Head of caudate nucleus (tissue), 42 donors: ENCODE results near the gene MAFF.

Source experiments
- DNase-seq, 42 donors: peaks; one replicate each; pipeline versions ENCODE4 v3.0.0 to v3.0.0-alpha.2; 2020 to 2021; ENCODE audit warnings: mixed read lengths in 7 of 42
- intact Hi-C: fragments of 100-400 bp; cut with DNase I; formaldehyde crosslinking; loops from one replicate; pipeline ENCODE4 v1.15.0; 2022

Gene MAFF

DNA sequence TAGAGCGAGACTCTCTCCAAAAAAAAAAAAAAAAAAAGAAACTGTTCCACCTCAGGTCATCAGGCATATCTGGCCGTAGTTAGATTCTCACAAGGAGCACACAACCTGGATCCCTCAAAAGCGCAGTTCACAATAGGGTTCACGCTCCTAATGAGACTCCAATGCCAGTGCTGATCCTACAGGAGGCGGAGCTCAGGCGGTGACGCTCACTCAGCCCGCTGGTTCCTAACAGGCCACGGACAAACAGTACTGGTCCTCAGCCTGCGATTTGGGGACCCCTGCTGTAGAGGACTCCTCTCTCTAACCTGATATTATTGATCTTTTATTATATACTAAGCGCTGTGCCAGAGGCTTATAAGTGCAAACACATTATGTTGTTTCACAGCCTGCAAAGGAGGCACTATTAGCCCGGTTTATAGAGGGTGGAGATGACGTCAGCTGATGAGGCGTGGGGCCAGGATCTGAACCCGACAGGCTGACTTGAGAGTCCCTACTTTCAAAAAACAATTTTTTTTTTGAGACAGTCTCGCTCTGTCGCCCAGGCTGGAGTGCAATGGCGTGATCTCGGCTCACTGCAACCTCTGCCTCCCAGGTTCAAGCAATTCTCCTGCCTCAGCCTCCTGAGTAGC lies 4.9 kb upstream of the MAFF start:
- intact Hi-C loops: no loop called here
- DNase-seq: peak in 2 of 42 donors; percentile 24 to 30

- intact Hi-C loops: no loop called here
- DNase-seq: no peak
Measured at GRCh38 chr22:38199826-38200559, 1.8 kb upstream of the MAFF start.

DNA sequence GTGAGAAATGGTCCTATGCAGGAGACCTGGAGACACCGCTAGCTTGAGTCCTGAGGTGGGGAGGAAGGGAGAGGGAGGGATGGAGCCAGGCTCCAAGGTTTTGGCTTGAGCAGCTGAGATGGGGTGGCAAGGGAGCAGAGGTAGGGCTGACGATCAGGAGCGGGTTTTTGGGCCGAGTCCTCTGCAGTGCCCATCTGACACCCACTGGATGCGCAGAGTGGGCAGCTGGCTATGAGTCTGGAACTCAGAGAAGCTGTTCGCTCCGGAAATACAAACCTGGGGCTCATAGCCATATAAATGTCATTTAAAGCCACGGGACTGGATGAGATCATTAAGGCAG lies 453 bp upstream of the MAFF start:
- peak in 3 of 42 donors; percentile 25 to 41 (median 29) for DNase-seq
- intact Hi-C loops: no loop called here

DNA sequence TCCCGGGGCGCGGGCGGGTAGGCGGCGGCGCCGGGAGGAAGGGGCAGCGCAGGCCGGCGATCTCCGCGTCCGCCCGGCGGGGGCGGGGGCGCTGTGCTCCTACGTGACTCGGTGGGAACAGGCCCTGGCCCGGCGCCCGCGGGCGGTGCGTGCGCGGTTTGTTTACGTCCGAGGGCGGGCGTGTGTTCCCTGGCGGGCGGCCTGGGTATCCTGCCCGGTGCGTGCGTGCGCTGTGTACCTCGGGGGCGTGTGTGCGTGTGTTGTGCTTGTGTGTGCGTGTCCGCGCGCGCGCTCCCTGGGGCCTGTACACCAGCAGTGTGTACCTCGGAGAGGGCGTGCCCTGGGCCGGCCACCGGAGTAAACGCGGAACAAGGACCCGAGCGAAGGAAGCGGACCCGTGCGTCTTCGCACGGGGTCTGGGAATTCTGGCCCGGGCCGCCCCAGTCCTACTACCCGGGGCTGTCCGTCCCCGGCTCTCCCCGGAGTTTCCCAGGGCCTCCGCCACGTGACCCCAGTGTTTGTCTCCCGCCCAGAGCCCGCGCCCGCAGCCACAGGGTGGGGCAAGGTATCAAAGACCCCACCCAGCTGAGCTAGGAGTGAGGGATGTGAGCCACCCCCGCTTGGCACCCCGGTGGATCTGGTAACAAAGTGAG lies 769 bp downstream of the MAFF start:
- intact Hi-C loops: no loop called here
- DNase-seq: peak in 38 of 42 donors; percentile 10 to 83 (median 54)

GRCh38 chr22:38203090-38203810 lies 1.5 kb downstream of the MAFF start:
- no peak for DNase-seq
- intact Hi-C loops: no loop called here

GRCh38 chr22:38203855-38204514 lies 2.2 kb downstream of the MAFF start:
- intact Hi-C loops: no loop called here
- DNase-seq: no peak

DNA sequence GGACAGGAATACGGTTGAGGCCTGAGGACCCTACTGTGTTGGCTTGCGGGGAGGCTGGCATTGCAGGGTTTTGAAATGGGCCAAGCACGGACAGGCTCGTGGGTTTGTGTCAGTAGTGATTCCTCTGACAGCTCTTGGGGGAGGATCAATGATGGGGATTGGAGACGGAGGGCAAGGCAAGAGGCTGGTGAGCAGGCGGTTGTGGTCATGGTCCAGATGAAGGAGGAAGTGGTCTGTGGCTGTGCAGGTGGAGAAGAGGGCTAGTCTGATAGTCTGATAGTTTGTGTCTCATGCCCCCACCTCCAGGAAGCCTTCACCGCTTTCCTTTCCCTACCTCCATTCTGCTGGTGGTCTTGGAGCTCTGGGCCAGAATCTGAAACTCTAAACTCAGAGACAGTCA lies 3.0 kb downstream of the MAFF start:
- intact Hi-C loops: no loop called here
- DNase-seq: no peak

DNA sequence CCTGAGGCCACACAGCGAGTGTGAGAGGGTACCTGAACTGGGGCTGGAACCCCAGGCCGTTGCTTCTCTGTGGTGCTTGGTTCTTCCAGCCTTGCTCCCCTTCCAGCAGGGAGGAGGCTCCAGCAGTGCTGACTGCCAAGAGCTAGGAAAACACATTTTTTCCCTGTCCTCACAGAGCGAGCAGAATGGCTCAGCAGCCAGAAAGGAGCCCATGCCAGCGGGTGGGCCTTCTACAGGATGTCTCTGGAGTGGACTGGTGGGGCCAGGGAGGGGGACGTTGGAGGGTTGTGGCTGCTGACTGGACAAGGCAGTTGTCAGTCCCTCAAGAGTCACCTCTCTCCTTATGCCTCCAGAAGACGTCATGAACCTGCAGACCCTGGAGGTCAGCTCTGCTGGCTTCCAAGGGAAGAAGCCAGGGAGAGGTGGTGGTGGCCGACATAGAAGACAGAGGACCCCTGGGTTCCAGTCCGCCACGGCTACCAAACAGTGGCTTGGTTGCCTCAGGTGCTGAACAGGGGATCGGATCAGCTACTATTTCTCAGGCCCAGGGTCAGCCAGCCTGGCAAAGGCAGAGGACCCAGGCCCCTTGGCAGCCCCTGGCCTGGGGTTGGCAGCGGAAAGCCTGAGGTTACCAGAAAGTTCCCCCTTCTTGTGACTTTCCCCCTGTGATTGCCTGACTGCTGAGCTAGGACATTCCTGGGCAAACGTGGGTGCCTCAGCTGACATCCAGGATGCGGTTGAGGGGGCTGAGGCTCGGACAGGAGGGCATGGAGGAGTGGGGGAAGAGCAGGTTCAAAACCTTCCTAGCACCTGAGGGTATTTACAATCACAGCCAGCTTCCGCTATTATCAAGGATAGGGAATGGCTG lies 3.7 kb downstream of the MAFF start:
- DNase-seq: peak in 23 of 42 donors; percentile 22 to 79 (median 53)
- intact Hi-C loops: no loop called here

DNA sequence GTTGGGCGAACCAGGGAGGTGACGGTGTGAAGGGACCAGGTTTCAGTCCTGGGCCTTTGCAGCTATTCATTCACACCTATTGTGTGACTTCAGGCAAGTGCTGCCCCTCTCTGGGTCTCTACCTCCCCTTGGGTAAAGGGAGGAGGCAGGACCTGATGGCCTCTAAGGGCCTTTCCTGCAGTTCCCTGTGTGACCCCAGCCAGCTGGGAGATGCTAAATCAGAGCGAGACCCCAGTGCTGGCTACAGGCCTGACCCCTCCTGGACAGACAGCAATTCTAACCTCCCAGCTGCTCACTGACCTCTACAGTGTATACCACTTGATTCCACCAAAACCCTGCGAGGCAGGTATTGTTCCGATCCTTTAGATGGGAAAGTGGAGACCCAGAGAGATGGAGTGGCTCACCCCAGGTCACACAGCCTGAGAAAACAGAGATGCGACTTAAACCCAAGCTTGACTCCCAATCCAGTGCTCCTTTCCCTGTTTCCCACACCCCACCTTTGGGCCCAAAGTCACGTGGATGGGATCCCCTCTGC lies 6.2 kb downstream of the MAFF start:
- no peak for DNase-seq
- intact Hi-C loops: no loop called here

DNA sequence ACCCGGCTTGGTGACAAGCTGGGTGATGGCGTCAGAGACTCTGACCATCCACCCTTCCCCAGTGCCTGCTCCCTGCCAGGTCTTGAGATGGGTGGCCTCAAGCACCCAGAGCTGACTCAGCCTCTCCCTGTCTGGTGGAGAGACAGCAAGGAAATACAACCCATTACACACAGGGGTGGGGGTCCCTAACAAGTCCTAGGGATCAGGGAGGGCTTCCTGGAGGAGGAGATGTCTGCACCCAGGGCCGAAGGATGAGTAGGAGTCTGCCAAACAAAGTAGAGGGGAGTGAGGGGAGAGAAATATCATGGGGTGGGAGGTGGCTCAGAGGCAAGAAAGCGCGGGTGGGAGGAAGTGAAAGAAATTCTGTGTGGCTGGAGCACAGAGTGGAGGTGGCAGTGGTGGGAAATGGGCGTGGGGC lies 6.8 kb downstream of the MAFF start:
- intact Hi-C loops: no loop called here
- no peak for DNase-seq

DNA sequence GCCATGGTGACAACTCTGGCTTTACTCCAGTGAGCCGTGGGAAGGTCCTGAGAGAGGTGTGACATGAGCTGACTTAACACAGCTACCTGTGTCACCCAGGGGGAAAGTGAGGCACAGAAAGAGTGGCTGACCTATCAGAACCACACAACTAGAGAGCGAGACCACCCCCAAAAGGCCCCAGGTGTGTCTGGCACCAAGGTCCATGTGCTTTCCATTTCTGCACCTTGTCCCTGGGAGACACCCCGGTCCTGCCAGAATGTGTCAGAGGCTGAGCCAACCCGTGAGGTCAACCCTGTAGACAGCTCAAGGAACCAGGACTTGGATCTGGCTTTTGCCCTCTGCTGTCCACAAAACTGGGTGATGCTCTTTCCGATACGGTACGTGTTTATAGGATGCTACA lies 9.8 kb downstream of the MAFF start:
- DNase-seq: no peak
- intact Hi-C loops: no loop called here

DNA sequence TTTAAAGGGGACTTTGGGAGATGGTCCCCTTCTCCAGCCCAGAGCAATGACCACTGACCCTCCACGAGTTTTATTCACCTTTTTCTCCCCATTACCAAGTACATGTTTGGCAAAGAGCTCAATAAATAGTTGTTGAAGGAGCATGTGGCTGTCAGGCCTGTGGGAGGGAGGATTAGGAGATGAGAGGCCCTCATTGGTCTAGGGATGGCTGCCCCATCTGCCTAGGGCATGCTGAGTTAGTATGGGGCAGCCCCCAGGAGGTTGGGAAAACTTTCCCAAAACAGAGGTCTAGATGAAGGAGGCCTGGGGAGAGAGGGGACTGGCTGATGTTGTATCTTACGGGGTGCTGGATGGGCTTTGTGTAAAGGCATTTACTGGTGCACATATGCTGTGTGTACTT lies 10.6 kb downstream of the MAFF start:
- DNase-seq: no peak
- intact Hi-C loops: no loop called here

DNA sequence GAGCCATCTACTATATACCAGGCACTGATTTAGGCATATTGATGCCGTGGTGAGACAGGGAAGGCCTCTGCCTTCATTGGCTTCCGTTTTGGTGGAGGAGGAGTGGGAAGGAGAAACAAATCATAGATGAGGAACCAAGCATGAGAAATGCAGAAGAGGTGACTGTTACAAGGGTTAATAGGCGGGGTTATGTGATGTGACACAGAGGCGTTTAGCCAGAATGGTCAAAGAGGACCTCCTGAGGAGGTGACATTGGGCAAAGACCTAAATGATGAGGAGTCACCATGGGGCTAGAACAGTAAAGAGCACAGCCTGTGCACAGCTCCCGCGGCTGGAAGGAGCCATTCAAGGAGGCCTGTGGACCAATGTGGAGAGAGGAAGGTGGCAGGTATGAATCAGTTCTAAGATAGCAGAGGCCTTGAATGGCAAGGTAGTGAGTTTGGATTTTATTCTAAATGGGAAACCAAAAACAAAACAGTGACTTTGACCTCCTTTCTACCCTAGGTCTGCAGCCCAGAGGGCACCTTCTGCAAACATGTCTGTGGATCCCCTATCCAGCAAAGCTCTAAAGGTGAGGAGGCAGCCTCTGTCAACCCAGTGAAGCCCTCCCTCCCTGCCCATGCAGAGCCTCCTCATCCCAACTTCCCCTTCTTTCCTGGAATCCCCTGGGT lies 11.7 kb downstream of the MAFF start:
- DNase-seq: no peak
- intact Hi-C loops: no loop called here

GRCh38 chr22:38213990-38214301 lies 12.2 kb downstream of the MAFF start:
- DNase-seq: no peak
- intact Hi-C loops: no loop called here

- peak in 41 of 42 donors; percentile 33 to 83 (median 61) for DNase-seq
- intact Hi-C loops: no loop called here
Measured at GRCh38 chr22:38214302-38215056, 12.7 kb downstream of the MAFF start.

GRCh38 chr22:38215156-38216038 lies 13.6 kb downstream of the MAFF start:
- no peak for DNase-seq

More at GRCh38 chr22:38215156-38216038, 13.6 kb downstream of the MAFF start:
- intact Hi-C loops: no loop called here
